NT2/D1 (cell line): ENCODE results near the gene SHISAL1.

ENCODE experiments used
- SUZ12 ChIP-seq: IDR thresholded peaks from 2 replicates; pipeline ENCODE4 v1.6.1; 2011; ENCODE audit not compliant: insufficient read length, insufficient read depth; ENCODE audit errors: extremely low read depth
- YY1 ChIP-seq: IDR thresholded peaks from 2 replicates; pipeline ENCODE4 v1.6.1; 2011; ENCODE audit not compliant: insufficient read length, insufficient read depth

DNA sequence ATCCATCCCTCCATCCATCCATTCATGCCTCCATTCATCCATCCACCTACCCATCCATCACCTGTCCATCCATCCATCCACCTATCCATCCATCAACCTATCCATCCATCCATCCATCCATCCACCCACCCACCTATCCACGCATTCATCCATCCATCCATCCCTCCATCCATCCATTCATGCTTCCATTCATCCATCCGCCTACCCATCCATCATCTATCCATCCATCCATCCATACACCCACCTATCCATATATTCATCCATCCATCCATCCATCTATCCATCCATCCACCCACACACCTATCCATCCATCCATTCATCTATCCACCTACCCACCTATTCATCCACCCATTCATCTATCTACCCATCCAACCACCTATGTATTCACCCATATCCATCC lies 118.2 kb downstream of the SHISAL1 start:
- TF ChIP-seq YY1 (no peak), SUZ12 (no peak)
